ENCODE results near the gene KCNQ2.

KCNQ2 gene

GRCh38 chr20:63433351-63433750 is 39.1 kb downstream of the KCNQ2 start:
- no peak for TF ChIP-seq EZH2phosphoT487 (conservative IDR thresholded peaks at IDR 0.05; ENCODE audit: low read length)
- TF ChIP-seq, protein P1, sequence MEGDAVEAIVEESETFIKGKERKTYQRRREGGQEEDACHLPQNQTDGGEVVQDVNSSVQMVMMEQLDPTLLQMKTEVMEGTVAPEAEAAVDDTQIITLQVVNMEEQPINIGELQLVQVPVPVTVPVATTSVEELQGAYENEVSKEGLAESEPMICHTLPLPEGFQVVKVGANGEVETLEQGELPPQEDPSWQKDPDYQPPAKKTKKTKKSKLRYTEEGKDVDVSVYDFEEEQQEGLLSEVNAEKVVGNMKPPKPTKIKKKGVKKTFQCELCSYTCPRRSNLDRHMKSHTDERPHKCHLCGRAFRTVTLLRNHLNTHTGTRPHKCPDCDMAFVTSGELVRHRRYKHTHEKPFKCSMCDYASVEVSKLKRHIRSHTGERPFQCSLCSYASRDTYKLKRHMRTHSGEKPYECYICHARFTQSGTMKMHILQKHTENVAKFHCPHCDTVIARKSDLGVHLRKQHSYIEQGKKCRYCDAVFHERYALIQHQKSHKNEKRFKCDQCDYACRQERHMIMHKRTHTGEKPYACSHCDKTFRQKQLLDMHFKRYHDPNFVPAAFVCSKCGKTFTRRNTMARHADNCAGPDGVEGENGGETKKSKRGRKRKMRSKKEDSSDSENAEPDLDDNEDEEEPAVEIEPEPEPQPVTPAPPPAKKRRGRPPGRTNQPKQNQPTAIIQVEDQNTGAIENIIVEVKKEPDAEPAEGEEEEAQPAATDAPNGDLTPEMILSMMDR (IDR thresholded peaks at IDR 0.05; ENCODE audit: insufficient read depth, low read length, poor library complexity, severe bottlenecking), result no peak
- Histone ChIP-seq H4K20me1 (ENCODE audit: low read depth, low read length) (no peaks in the 10 kb centered on the region), H3K27ac (ENCODE audit: low read depth, low read length) (no peak overlapping the region), H3K9me3 (ENCODE audit: insufficient read depth, low read length) (no peaks in the 10 kb centered on the region), H3K27me3 (ENCODE audit: low read length) (no peaks in the 10 kb centered on the region), H3K4me3 (ENCODE audit: insufficient read depth, low read length, poor library complexity, severe bottlenecking) (no peak overlapping the region), H3F3A (ENCODE audit: insufficient read depth) (no peaks in the 10 kb centered on the region), H3K79me2 (ENCODE audit: insufficient read depth, low read length) (no peaks in the 10 kb centered on the region), H3K36me3 (ENCODE audit: low read length) (no peaks in the 10 kb centered on the region), H3K9ac (ENCODE audit: low read length) (no peak overlapping the region), H2AFZ (ENCODE audit: low read depth, low read length, severe bottlenecking) (no peak overlapping the region), H3K9me2 (replicated peaks; ENCODE audit: insufficient read depth, low read length) (no peaks in the 10 kb centered on the region), H3K4me2 (ENCODE audit: low read depth, low read length, poor library complexity, severe bottlenecking) (no peak overlapping the region)

DNA sequence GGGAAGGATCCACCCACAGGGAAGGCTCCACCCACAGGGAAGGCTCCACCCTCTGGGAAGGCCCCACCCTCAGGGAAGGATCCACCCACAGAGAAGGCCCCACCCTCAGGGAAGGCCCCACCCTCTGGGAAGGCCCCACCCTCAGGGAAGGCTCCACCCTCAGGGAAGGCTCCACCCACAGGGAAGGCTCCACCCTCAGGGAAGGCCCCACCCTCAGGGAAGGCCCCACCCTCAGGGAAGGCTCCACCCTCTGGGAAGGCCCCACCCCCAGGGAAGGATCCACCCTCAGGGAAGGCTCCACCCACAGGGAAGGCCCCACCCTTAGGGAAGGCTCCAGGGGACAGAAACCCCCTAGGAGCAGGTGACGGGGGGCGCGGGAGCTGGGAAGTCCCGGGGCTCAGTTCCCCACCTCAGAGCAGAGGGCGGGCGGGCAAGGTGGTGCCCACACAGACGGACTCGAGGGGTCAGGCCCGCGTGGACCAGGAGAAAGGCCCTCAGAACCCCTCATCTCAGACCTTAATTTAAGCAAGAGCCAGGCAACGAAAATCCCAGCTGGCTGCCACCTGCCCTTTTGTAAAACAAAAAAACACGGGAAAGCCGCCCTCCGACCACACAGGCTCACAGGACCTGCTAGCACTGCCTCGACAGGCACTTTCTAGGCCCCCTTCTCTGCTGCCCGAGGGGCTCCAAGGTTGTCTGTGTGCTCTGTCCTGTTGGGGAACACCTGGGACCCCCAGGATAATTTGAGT is 39.7 kb downstream of the KCNQ2 start:
- H3K4me2 ChIP-seq (ENCODE audit: low read depth, low read length, poor library complexity, severe bottlenecking), result no peak overlapping the region
- no peaks in the 10 kb centered on the region for H3K9me2 ChIP-seq (replicated peaks; ENCODE audit: insufficient read depth, low read length)
- no peaks in the 10 kb centered on the region for H4K20me1 ChIP-seq (ENCODE audit: low read depth, low read length)
- H3F3A ChIP-seq (ENCODE audit: insufficient read depth), result no peaks in the 10 kb centered on the region
- H3K9ac ChIP-seq (ENCODE audit: low read length), result no peak overlapping the region
- H3K27me3 ChIP-seq (ENCODE audit: low read length), result no peaks in the 10 kb centered on the region
- no peaks in the 10 kb centered on the region for H3K79me2 ChIP-seq (ENCODE audit: insufficient read depth, low read length)
- H3K4me3 ChIP-seq (ENCODE audit: insufficient read depth, low read length, poor library complexity, severe bottlenecking), result no peak overlapping the region
- H3K36me3 ChIP-seq (ENCODE audit: low read length), result no peaks in the 10 kb centered on the region
- no peak overlapping the region for H2AFZ ChIP-seq (ENCODE audit: low read depth, low read length, severe bottlenecking)
- H3K27ac ChIP-seq (ENCODE audit: low read depth, low read length), result no peak overlapping the region
- H3K9me3 ChIP-seq (ENCODE audit: insufficient read depth, low read length), result no peaks in the 10 kb centered on the region
- TF ChIP-seq EZH2phosphoT487 (conservative IDR thresholded peaks at IDR 0.05; ENCODE audit: low read length), result no peak
- TF ChIP-seq, protein P1 (IDR thresholded peaks at IDR 0.05; ENCODE audit: insufficient read depth, low read length, poor library complexity, severe bottlenecking), result no peak

- Histone ChIP-seq H3K9ac (ENCODE audit: low read length) (no peak overlapping the region), H3K9me3 (ENCODE audit: insufficient read depth, low read length) (no peaks in the 10 kb centered on the region), H3F3A (ENCODE audit: insufficient read depth) (no peaks in the 10 kb centered on the region), H3K9me2 (replicated peaks; ENCODE audit: insufficient read depth, low read length) (no peaks in the 10 kb centered on the region), H3K27ac (ENCODE audit: low read depth, low read length) (no peak overlapping the region), H2AFZ (ENCODE audit: low read depth, low read length, severe bottlenecking) (no peak overlapping the region), H4K20me1 (ENCODE audit: low read depth, low read length) (no peaks in the 10 kb centered on the region), H3K27me3 (ENCODE audit: low read length) (no peaks in the 10 kb centered on the region), H3K4me2 (ENCODE audit: low read depth, low read length, poor library complexity, severe bottlenecking) (no peak overlapping the region), H3K4me3 (ENCODE audit: insufficient read depth, low read length, poor library complexity, severe bottlenecking) (no peak overlapping the region), H3K79me2 (ENCODE audit: insufficient read depth, low read length) (no peaks in the 10 kb centered on the region), H3K36me3 (ENCODE audit: low read length) (no peaks in the 10 kb centered on the region)
- TF ChIP-seq EZH2phosphoT487 (conservative IDR thresholded peaks at IDR 0.05; ENCODE audit: low read length), result no peak
- TF ChIP-seq, protein P1 (IDR thresholded peaks at IDR 0.05; ENCODE audit: insufficient read depth, low read length, poor library complexity, severe bottlenecking), result no peak
These were observed 40.5 kb downstream of the KCNQ2 start for GRCh38 chr20:63431944-63432343.

Measured in SU-DHL-6 (cell line).